AG04450 (cell line): ENCODE data around the gene SIGLEC14. TPM values are rescaled to one million over a fixed set of nuclear protein-coding genes. Genes with fewer than 3 reads are reported as not detected.
"Not testable (repeated sequence)": the region's sequence is repeated elsewhere in the genome, so short reads cannot be mapped to it uniquely, and the experiment has no call there.

Experiments
- CTCF ChIA-PET: fragments of 300-600, 350-600 bp; formaldehyde crosslinking; extraction: SDS; loops from one replicate; lab custom pipeline; 2022; ENCODE audit warnings: antibody characterized with exemption, inconsistent platforms; lab: Charles Lee
- POLR2A ChIA-PET: fragments of 350-600 bp; formaldehyde crosslinking; extraction: SDS; loops from one replicate; lab custom pipeline; 2021; ENCODE audit warnings: antibody characterized with exemption, inconsistent platforms; lab: Yijun Ruan, JAX
- DNase-seq: peaks from one replicate; pipeline ENCODE4 v3.0.0-alpha.2; 2011; ENCODE audit warnings: low read depth, low spot score
- H3K27ac ChIP-seq: one replicate; pipeline ENCODE4 v1.5.1; 2012; ENCODE audit warnings: low read depth, low read length, control low read depth
- H3K27me3 ChIP-seq: one replicate; pipeline ENCODE4 v1.6.0; 2012; ENCODE audit warnings: low read length; ENCODE audit not compliant: control insufficient read depth, insufficient read depth
- H3K4me3 ChIP-seq: 2 replicates; pipeline ENCODE4 v1.5.1; 2011; ENCODE audit warnings: mild to moderate bottlenecking, low read depth, low read length, control low read depth
- H3K9me3 ChIP-seq: 2 replicates; pipeline ENCODE4 v1.5.1; 2012; ENCODE audit warnings: low read length; ENCODE audit not compliant: control insufficient read depth, insufficient read depth
- polyA plus RNA-seq: library from polyadenylated mRNA; depleted of rRNA; stranded (reverse); fragments of >200 nt; gene quantifications from 2 replicates; pipeline ENCODE4 v1.2.3, GENCODE V29; 2011
- TF ChIP-seq, protein P1 (sequence below): IDR thresholded peaks from 2 replicates; pipeline ENCODE4 v1.5.1; 2011; ENCODE audit warnings: low read depth, low read length, control low read depth, inconsistent platforms

SIGLEC14 gene
- polyA plus RNA-seq, 1 experiment = not detected

DNA sequence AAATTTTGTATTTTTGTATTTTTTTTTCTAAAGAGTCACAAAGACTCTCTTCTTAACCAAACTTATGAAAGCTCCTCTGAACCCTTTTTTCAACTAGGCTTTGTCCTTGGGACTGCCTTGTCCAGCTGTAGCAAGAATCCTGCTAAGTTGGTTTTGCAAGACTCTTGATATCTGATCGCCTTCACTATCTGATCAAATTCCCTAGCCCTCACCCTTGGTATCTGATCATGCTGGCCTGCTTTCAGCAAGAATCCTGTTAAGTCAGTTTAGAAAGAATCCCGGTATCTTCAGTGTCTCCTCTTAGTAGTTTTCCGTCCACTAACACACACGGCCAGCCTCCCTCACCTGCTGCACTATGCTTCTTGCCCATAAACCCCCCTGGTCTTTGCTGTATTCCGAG lies 14.5 kb downstream of the SIGLEC14 start:
- CTCF ChIA-PET = no interaction called here
- TF ChIP-seq, protein P1, sequence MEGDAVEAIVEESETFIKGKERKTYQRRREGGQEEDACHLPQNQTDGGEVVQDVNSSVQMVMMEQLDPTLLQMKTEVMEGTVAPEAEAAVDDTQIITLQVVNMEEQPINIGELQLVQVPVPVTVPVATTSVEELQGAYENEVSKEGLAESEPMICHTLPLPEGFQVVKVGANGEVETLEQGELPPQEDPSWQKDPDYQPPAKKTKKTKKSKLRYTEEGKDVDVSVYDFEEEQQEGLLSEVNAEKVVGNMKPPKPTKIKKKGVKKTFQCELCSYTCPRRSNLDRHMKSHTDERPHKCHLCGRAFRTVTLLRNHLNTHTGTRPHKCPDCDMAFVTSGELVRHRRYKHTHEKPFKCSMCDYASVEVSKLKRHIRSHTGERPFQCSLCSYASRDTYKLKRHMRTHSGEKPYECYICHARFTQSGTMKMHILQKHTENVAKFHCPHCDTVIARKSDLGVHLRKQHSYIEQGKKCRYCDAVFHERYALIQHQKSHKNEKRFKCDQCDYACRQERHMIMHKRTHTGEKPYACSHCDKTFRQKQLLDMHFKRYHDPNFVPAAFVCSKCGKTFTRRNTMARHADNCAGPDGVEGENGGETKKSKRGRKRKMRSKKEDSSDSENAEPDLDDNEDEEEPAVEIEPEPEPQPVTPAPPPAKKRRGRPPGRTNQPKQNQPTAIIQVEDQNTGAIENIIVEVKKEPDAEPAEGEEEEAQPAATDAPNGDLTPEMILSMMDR = no peak
- no peaks in the 10 kb centered on the region for H3K27me3 ChIP-seq
- POLR2A ChIA-PET = no interaction called here
- H3K9me3 ChIP-seq = peaks cover 4% of the 10 kb centered on the region
- no peak for DNase-seq
- H3K4me3 ChIP-seq = no peak overlapping the region
- no peak overlapping the region for H3K27ac ChIP-seq

DNA sequence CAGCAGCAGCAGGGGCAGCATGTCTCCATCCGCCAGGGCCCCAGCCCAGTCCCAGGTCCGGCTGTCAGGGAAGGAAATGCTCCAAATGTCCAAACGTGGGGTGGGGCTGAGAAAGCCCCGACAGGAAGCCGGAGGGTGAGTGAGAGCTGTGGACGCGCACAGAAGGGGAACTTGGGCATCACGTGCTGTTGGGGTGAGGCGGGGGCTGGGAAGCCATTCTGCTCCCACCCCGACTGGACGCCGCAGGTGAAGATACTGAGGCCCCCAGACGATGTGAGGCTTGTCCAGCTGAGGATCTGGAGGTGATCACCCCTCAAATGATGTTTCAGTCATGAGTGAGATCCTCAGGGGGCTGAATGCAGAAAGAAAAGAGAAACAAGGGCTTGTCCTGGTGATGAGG lies 16.3 kb downstream of the SIGLEC14 start, which contains the start of gene SIGLEC5:
Gene SIGLEC5 (minus strand): TSS at position 87 of the 400 bp plus-strand sequence. CDS start 66 bp downstream, at position 21.
- CTCF ChIA-PET = interaction anchor here (0.7 to 1.2 kb wide), 3 partner anchors 31 to 158 kb away, joined by 3 to 5 read pairs (median 4); no protein-coding TSS in a partner anchor
- H3K9me3 ChIP-seq, POLR2A ChIA-PET, H3K27ac ChIP-seq, H3K4me3 ChIP-seq, DNase-seq, H3K27me3 ChIP-seq: not testable (repeated sequence)

DNA sequence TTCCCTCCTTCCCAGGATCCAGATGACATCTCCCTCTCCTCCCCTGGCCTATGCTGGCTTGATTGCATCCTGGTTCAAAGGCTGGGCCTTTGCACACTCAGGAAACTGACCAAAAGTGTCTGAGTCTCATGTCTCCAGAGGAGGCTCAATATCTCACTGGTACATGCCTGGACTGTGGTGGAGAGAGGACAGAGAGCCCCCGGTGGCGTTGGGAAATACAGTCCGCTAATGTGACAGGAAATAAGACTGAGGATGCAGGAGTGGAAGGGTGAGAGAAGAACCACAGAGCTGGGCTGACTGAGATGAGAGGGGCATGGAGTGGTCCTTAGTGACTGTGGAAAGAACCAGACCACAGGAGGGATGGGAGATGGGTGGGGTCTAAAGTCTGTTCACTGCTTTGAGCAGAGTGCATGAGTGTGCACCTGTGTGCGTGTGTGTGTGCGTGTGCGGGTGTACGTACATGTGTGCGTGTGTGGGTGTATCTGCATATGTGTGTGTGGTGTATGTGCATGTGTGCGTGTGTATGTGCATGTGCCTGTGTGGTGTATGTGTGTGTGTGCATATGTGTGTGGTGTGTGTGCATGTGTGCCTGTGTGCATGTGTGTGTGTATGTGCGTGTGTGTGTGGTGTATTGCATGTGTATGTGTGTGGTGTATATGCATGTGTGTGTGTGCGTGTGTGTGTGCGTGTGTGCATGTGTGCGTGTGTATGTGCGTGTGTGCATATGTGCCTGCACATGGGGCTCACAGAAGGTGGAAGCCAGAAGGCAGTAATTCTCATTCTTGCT lies 18.3 kb downstream of the SIGLEC14 start:
- Histone ChIP-seq H3K4me3 (no peak overlapping the region), H3K27me3 (no peaks in the 10 kb centered on the region), H3K9me3 (no peaks in the 10 kb centered on the region; the same call in 1 of the 2 replicates), H3K27ac (no peak overlapping the region)
- CTCF ChIA-PET = no interaction called here
- TF ChIP-seq, protein P1 = no peak
- DNase-seq = no peak
- POLR2A ChIA-PET = no interaction called here

DNA sequence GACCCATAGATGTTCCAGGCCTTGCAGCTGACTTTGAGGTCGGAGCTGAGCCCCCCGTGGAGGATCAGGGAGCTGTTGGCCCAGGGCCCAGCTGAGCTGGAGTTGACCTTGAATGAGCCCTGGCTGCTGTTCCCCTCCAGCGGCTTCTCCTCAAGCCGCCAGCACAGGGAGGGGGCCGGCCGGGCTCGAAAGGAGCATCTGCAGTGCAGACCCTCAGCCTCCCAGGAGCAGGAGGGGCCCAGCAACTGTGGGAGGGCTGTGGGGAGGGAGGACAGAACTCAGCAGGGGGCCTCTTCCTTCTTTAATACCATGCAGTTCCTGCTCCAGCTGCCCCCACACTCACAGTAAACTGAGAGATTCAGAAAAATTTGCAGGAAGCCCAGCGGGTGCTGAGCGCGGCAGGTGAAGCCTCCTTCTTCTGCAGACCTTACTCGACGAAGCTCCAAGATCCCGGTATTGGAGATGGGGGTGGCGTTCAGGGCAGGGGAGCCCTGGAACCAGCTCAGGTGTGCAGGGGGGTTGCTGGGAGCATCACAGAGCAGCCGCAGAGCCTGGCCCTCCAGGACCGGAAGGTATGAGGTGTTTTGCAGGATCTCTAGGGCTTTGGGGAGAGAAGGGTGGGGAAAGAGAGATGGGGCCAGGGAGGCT lies 19.0 kb downstream of the SIGLEC14 start:
- POLR2A ChIA-PET = no interaction called here
- H3K27ac ChIP-seq = no peak overlapping the region
- TF ChIP-seq, protein P1 = no peak
- no peaks in the 10 kb centered on the region for H3K27me3 ChIP-seq
- CTCF ChIA-PET = no interaction called here
- no peak for DNase-seq
- no peaks in the 10 kb centered on the region; the same call in 1 of the 2 replicates for H3K9me3 ChIP-seq
- no peak overlapping the region for H3K4me3 ChIP-seq

DNA sequence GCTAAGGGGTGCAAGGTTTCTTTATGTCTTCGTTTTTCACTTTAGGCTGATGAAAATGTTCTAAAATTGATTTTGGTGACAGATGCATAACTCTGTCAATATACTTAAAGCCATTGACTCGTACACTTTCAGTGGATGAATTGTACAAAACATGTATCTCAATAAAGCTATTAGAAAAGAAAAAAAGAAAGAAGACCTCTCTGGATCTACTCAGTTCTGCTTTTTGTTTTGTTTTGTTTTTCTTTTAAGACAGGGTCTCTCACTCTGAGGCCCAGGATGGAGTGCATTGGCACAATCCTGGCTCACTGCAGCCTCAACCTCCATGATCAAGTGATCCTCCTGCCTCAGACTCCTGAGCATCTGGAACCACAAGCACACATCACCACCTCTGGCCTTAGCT lies 19.9 kb downstream of the SIGLEC14 start:
- Histone ChIP-seq H3K9me3 (no peaks in the 10 kb centered on the region; the same call in 1 of the 2 replicates), H3K27ac (no peak overlapping the region), H3K4me3 (no peak overlapping the region), H3K27me3 (no peaks in the 10 kb centered on the region)
- ChIA-PET CTCF (no interaction called here), POLR2A (no interaction called here)
- TF ChIP-seq, protein P1 = no peak
- DNase-seq = no peak
